ENCODE results near the gene QTRT2.

QTRT2 gene

GRCh38 chr3:114043205-114043604, 13.3 kb upstream of the QTRT2 start:
- H3K36me3 ChIP-seq (ENCODE audit: control insufficient read depth in 2 of 2, insufficient read depth in 1 of 2, low read length in 2 of 2), result no peaks in the 10 kb centered on the region
- CTCF ChIA-PET, result no interaction called here
- H3K4me1 ChIP-seq (ENCODE audit: control insufficient read depth, insufficient read depth, low read length), result no peaks in the 10 kb centered on the region
- TF ChIP-seq ZNF280D (tag by site-specific recombination; IDR thresholded peaks at IDR 0.05), result no peak
- TF ChIP-seq ZNF324 (tag by site-specific recombination; IDR thresholded peaks at IDR 0.05), result no peak
- TF ChIP-seq ZNF184 (tag by site-specific recombination; IDR thresholded peaks at IDR 0.05), result no peak
- TF ChIP-seq ZNF140 (tag by site-specific recombination; IDR thresholded peaks at IDR 0.05), result no peak
- TF ChIP-seq ZNF423 (tag by site-specific recombination; IDR thresholded peaks at IDR 0.05), result no peak
- TF ChIP-seq ZNF274 (IDR thresholded peaks at IDR 0.05; ENCODE audit: low read length), result no peak
- no peak for TF ChIP-seq ZNF274 (tag by site-specific recombination; IDR thresholded peaks at IDR 0.05; ENCODE audit: borderline replicate concordance)
- no peak for TF ChIP-seq KLF10 (tag by site-specific recombination; IDR thresholded peaks at IDR 0.05)
- TF ChIP-seq ZNF629 (tag by site-specific recombination; IDR thresholded peaks at IDR 0.05), result no peak
- no peak for TF ChIP-seq ZNF146 (tag by site-specific recombination; IDR thresholded peaks at IDR 0.05)
- TF ChIP-seq ZNF791 (tag by site-specific recombination; IDR thresholded peaks at IDR 0.05), result no peak
- TF ChIP-seq ZSCAN5A (tag by site-specific recombination; IDR thresholded peaks at IDR 0.05), result no peak
- no peak for TF ChIP-seq TCF7L2 (IDR thresholded peaks at IDR 0.05; ENCODE audit: borderline replicate concordance, low read depth, low read length)
- TF ChIP-seq BCL6B (tag by site-specific recombination; IDR thresholded peaks at IDR 0.05), result no peak
- TF ChIP-seq HOXC10 (CRISPR knock-in tag; IDR thresholded peaks at IDR 0.05), result no peak
- no peak for TF ChIP-seq ZSCAN16 (tag by site-specific recombination; IDR thresholded peaks at IDR 0.05)
- no peak for TF ChIP-seq KLF17 (tag by site-specific recombination; IDR thresholded peaks at IDR 0.05)
- TF ChIP-seq ZNF416 (tag by site-specific recombination; IDR thresholded peaks at IDR 0.05), result no peak
- no peak for TF ChIP-seq ZNF214 (tag by site-specific recombination; IDR thresholded peaks at IDR 0.05; ENCODE audit: borderline replicate concordance)
- POLR2A ChIA-PET, result no interaction called here
- no peak overlapping the region for H3K4me3 ChIP-seq (ENCODE audit: low read depth, low read length)
- H3K9me3 ChIP-seq (ENCODE audit: control insufficient read depth, insufficient read depth, low read depth, low read length), result no peaks in the 10 kb centered on the region
- H3K27ac ChIP-seq (ENCODE audit: extremely low read depth, low read depth, low read length), result no peak overlapping the region

- no peak for TF ChIP-seq INSM2 (tag by site-specific recombination; IDR thresholded peaks at IDR 0.05)
- no peak for TF ChIP-seq ZNF184 (tag by site-specific recombination; IDR thresholded peaks at IDR 0.05)
- Histone ChIP-seq H3K36me3 (ENCODE audit: control insufficient read depth in 2 of 2, insufficient read depth in 1 of 2, low read length in 2 of 2) (no peaks in the 10 kb centered on the region), H3K27ac (ENCODE audit: extremely low read depth, low read depth, low read length) (no peak overlapping the region), H3K4me3 (ENCODE audit: low read depth, low read length) (no peak overlapping the region), H3K9me3 (ENCODE audit: control insufficient read depth, insufficient read depth, low read depth, low read length) (no peaks in the 10 kb centered on the region), H3K4me1 (ENCODE audit: control insufficient read depth, insufficient read depth, low read length) (no peaks in the 10 kb centered on the region)
- ChIA-PET POLR2A (no interaction called here), CTCF (no interaction called here)
These were observed 4.3 kb upstream of the QTRT2 start for GRCh38 chr3:114052216-114052615.
